ENCODE results near the gene DSC1. TPM values are rescaled to one million over a fixed set of nuclear protein-coding genes. Genes with fewer than 3 reads are reported as not detected.
A peak's percentile ranks its signal among the peaks of the same experiment; 100 is the strongest.
"Not testable (repeated sequence)": the region's sequence is repeated elsewhere in the genome, so short reads cannot be mapped to it uniquely, and the experiment has no call there.

The DSC1 gene, protein sequence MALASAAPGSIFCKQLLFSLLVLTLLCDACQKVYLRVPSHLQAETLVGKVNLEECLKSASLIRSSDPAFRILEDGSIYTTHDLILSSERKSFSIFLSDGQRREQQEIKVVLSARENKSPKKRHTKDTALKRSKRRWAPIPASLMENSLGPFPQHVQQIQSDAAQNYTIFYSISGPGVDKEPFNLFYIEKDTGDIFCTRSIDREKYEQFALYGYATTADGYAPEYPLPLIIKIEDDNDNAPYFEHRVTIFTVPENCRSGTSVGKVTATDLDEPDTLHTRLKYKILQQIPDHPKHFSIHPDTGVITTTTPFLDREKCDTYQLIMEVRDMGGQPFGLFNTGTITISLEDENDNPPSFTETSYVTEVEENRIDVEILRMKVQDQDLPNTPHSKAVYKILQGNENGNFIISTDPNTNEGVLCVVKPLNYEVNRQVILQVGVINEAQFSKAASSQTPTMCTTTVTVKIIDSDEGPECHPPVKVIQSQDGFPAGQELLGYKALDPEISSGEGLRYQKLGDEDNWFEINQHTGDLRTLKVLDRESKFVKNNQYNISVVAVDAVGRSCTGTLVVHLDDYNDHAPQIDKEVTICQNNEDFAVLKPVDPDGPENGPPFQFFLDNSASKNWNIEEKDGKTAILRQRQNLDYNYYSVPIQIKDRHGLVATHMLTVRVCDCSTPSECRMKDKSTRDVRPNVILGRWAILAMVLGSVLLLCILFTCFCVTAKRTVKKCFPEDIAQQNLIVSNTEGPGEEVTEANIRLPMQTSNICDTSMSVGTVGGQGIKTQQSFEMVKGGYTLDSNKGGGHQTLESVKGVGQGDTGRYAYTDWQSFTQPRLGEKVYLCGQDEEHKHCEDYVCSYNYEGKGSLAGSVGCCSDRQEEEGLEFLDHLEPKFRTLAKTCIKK
- total RNA-seq = not detected in 2 replicates

DNA sequence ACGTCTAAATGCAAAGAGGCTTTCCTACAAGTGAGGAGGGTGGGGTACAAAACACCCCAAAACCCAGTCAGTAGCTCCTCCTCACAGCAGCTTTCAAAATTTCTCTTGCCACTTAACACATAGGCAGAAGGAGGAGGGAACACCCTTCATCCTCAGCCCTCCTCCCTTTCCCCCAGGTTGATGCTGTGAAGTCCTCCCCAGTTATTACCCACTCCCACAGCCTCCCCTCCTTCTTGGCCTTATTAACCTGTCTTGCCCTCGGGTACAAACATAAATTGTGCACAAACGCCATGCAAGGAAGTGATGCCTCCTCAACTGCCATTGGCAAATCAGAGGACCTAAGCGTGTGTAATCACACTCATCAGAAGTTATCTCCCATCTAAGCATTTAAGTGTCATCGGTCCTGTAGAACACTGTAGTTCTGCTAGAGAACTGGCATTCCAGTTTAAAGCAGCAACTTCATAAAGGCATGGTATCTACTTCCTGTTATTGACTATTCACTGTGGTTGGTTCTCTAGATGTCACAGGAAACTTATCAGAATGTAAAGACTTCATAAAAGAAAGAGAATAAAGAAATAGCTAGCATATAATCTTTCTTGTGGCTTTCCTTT is at the start of gene DSC1:
Gene DSC1 (minus strand): TSS at position 32 of the 611 bp plus-strand sequence. CDS start 262 bp downstream, outside the sequence.
- no peak for DNase-seq

DNA sequence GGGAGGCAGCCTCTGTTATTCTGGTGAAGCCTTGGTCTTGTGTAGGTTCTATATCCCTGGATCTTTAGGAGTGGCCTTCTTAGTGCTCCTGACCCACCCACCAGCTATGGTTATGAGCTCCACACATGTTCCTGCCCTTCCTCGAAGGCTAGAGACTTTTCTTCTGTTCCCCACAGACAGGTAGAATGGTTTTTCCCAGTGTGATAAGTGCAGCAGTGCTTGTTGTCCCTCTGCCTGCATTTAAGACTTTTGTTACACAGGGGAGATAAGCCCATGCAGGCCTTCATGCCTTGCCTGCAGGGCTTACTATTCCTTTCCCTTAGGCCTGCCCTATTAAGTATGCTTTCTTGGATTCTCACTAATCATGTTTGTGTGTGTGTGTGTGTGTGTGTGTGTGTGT is 48.4 kb upstream of the DSC1 start:
- DNase-seq = no peak

DNA sequence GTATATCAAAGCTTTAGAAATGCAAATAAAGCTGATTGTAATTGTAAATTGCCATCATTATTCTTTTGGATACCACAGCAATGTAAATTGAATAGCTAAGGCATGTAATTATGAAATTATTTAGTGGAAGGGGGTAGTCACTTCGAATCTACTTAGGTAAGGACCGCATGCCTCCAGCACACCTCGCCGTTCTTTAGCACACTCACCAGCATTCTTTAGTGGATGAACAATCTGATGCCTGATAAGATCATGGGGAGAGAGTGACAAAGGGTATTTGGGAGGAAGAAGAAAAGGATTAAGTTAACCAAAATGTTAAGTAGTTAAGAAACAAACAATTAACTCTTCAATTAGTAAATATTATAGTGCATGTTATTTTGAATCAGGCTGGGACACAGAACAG is 46.4 kb upstream of the DSC1 start:
- DNase-seq = no peak

DNA sequence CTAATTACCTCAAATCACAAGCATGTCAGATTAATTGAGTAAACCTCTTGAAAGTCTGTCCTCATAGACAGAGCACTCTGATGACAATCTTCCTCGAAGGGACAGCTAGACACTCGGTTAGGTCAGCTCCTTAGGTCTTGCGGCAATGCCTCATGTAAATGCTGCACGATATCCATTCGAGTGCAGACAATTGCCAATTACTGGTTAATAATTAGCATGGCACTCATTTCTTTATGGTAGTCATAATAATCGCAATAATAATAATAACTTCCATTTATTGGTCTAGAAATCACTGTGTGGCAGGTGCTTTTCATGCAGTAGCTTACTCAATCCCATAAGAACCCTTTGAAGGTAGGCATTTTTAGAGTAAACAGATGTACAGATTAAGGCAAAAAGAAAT is 44.7 kb upstream of the DSC1 start:
- DNase-seq = no peak

DNA sequence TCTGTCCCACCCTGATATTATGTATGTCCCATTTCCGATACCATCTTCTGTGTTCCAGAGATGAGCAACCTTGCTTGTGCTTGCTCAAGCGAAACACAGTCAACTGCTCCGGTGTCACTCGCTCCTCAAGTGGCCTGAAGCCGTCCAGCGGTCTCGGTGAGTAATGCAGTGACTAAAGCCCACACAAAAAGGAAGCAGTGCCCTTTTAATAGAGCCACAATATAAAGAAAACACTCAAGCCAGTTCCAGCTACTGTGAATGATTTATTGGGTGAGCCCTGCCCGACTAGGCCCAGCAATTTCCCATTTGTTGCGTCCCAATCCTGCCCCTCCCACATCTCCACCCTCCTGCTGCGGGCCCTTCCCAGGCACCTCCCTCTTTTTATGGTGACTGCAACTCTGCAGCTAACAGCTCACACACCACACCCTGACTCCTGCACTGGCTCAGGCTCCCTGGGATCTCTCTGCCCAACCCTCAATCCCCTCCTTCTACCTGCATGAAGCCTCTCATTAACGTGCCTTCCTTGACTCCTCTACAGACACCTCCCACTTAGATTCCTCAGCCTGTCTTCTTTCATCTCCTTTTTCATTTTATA is 44.2 kb upstream of the DSC1 start:
- DNase-seq = peak; percentile 5

DNA sequence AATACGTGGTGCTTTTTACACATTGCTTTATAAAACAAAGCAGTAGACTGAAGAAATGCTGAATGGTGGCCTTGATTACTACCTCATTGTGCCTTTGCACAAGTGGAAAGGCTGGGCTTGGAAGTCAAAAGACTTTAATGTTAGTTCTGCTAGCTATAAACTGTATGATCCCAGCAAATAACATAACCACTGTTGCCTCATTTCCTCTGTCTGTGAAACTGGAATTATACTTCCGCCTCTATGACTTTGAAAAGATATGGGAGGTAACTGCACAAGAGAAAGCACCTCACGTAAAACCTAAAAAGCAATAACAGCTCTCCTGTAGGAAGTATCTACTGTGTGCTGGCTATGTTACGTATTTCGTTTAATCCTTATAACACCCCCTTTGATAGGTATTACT is 43.4 kb upstream of the DSC1 start:
- no peak for DNase-seq

DNA sequence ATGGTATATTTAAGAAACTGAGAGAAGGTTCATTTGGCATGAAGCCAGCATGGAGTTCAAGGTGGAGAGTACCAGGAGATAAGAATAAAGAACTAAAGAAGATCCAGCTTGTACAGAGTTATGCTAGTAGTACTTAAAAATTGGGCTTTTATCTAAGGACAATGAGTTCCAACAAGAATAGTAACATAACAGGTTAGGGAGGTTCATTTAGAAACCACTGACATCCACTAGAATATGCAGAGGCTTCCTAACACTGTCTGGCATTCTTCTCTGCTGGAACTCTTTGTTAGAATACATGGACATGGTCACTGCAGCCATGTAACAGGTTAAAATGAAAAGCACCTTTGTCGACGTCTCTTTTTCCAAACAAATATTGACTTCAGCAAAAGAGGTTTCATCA is 42.6 kb upstream of the DSC1 start:
- DNase-seq = no peak

DNA sequence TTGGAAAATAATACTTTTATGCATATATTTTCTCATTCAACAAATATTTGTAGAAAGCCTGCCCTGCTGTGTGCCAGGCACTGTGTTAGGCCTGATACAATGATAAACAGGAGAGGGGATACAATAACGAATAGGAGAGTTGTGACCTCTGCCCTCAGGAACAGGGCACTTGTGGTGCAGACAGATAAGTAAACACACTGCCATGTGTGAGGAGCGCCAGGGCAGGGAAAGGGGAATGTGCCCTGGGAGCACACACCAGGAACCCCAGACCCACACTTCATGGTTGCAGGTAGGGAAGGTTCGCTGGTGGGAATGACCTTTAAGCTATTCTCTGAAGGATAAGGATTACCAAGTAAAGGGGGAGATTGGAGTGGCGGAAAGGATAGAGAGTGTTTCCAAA is 42.2 kb upstream of the DSC1 start:
- DNase-seq = no peak

DNA sequence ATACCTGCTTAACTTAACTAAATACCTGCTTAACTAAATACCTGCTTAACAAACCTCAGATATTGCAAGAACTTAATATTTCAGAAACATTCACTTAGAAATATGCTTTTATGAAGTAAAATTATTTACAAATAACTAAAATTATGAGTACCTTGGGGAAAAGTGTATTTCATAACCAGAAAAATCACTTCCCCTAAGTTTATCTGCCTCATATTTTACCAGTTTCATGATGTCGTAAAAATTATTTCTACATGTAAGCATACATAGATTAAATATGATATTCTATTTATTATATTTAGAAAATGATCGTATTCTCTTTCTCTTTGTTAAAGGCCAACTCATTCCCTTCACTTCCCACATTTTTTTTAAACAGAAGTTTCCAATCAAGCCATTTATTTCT is 41.5 kb upstream of the DSC1 start:
- DNase-seq = no peak

DNA sequence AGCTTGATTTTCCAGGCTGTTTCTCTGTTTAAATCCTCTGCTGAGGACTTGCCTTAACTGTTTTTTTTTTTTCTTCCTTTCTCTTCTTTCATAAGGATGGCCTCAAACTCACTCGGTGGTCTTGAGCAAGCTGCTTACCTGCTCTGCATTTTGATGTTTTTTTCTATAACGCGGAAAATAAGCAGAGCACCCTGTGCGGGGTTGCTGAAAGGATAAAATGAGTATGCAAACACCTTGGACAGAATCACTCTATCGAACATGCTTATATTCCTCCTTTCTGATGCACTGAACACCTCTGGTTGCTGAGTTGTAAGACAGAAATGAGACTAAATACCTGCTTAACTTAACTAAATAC is 41.1 kb upstream of the DSC1 start:
- no peak for DNase-seq

DNA sequence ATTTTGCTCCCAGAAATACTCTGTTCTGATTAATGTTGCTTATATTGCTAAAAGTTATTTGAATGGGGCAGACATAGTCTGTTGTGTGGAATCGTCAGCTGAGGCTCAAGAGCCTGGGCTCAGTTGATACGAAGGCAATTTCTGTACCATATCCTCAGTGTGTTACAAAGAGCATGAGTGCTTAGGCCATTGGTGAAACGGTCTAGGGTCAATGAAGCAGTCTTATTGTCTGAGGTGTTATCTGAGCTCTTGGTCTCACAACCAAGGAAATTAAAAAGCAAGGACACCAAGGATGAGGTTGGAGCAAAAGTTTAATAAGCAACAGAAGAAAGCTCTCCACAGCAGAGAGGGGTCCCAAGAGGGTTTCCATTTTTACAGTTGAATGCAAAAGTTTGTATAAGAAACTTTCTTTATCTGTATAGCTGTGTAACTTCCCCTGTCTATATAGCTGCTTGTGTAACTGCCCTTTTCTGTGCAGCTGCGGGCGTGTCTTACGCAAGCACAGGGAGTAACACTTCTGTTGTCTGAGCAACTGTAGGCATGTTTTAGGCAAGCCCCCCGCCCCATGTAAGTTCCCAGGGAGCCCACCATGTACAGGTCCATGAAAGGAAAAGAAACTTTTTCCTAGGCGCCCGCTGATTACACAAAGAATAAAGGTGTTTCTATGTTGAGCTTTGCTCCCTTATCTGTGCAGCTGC is 40.6 kb upstream of the DSC1 start:
- DNase-seq = no peak

DNA sequence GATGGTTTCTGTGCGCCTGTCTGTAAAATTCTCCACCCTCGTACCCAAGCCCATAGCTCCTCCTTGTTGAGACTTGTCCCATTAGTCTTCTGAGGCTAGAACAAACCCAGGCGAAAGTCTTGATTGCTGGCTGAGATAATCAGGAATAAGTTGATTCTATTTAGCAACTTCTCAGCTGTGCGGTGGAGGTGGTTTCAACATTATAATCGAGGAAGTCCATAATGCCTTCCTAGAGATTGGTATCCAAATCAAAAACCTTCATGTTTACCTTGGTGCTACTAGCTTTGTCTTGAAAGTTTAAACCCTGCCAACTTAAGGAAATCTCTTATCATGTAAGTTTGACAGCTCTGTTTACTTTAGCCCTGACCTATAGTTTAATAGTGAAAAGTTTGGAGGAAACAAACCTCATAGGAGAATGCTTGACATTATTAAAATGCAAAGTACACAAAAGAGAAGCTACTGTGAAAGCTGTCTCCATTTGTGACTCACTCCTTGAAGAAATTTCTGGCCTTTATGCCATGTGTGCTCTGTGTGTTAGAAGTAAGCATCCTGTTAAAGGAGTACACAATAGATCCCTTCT is 36.6 kb upstream of the DSC1 start:
- DNase-seq = no peak

DNA sequence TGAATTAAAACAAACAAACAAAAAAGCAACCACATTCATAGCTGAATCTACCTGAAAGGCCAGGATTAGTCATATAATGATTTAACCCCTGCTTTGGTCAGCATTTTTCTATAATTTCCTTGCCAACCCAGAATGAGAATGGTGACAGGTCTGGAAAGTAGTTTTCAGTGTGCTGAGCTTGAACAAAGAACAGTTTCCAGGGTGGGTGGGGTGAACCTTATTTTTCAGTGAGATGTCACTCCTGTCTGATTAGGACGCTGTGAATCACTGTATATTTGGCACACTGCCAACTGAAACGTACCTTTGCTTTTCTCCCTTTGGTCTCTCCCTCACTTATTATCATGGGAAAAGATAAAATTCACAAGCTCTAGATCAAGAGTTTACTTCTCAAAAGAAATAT is 35.0 kb upstream of the DSC1 start:
- DNase-seq = no peak

DNA sequence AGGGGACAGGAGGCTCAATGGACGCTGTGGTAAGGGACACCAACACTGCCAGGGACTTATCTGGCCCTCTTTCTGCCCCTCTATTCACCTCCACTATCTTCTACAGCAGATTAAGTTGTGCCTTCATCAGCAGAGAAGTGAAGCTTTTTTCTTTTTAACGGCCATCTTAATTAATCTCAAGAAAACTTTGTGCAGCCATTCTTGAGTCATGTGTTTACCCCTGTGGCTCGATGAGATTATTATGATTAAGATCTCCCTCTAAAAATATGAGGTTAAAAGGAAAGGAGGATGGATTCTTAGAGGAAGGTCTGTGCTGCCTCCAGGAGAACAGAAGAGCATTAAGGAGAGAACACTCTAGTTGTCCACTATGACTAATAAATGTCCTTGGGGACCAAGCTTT is 32.4 kb upstream of the DSC1 start:
- DNase-seq = no peak

DNA sequence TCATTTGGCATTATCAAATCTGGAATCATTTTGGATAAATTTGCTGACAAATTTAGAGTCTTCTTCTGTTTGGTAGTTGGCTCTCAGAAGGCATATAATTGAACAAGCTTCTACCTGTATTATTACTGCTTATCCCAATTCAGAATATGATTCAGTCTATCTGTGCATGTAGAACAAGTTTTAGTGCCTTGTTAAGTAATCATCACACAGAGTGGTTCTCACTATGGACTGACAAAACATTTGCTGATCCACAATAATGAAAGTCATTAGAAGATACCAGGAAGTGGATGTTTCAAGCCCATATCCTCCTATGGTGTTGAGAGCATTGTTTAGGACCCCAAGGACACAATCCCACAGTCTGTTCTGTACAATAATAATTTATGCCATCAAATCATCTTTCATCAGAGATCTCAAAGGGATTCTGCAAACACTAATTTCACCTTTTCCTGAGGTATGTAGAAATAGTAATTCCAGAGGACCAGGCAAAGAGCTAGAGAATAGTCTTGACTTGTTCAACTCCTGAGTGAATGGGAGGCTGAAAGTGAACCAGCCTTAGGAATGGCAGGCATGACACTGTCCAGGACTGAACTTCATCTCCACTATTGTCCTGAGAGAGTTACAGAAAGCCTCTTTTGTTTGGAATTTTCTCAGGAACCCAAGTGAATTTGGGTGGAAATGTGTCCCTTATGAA is 29.6 kb upstream of the DSC1 start:
- DNase-seq = no peak

DNA sequence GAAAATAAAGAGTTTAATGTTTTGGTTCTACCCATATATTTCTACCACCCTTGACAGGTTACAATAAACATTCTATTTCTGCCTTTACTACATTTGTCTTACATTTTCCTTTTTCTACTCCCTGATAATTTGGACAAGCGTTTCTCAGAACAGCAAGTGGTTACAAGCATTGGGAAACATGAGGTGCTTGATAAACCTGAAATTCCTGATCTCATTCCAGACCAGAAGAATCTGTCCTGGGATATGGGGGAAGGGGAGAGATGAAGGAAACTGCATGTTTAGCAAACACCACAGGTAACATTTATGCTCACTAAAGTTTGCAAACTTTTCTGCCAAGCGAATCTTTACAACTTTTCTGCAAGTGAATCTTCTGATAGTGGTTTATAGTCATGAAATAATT is 28.3 kb upstream of the DSC1 start:
- no peak for DNase-seq

DNA sequence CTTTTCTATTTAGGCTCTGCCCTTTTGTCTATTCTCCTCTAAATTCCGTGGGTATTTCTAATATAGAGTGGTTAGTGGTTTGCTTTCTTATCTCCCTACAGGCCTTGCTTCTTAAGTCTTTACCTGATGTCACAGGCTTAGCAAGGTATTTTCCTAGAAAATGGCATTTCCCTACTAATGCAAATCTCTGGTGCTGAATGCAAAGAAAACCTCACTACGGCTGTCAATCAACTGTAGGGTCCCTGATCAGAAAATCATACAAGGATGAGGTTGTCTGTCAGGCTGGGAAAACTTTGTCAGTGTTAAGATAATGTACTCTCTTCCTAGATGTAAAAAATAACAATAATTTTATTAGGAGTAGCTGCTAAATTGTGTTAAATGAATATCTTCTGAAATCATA is 27.1 kb upstream of the DSC1 start:
- no peak for DNase-seq

DNA sequence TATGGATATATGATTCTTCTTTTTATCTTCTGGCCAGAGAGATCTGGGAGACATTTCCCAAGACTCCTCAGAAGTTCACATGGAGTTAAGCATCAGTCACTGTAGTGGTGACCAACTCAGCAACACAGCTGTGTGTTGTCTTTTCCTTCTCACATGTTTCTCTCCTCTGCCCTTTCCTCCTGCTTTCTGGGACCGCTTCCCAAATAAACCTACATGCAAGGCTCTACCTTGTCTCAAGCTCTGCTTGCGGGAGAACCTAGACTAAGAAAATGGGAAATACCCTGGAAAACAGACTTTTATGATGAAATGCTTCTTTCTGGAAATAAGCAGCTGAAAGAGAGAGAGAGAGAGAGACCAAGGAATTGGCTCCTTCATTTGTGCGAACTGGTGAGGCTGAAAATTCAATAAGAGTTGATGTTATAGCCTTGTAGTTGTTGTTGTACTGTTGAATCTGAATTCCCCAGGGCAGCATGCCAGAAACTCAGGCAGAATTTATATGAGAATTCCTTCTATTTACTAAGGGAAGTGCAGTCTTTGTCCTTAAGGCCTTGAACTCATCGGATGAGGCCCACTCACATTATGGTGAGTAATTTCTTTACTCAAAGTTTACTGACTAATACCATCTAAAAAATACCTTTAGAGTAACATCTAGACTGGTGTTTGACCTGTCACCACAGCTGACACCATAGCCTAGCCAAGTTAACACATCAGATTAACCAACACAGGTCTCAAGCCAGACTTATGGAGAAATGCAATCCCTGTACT is 22.7 kb upstream of the DSC1 start:
- peak; percentile 5 for DNase-seq

DNA sequence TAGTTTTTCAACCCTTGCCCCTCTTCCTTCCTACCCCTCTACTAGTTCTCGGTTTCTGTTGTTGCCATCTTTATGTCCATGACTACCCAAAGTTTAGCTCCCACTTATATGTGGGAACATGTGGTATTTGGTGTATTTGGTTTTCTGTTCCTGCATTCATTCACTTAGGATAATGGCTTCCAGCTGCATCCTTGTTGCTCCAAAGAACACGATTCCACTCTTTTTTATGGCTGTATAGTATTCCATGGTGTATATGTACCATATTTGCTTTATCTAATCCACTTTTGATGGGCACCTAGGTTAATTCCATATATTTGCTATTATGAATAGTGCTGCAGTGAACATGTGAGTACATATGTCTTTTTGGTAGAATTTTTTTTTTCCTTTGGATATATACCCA is 20.6 kb upstream of the DSC1 start:
- DNase-seq = no peak

DNA sequence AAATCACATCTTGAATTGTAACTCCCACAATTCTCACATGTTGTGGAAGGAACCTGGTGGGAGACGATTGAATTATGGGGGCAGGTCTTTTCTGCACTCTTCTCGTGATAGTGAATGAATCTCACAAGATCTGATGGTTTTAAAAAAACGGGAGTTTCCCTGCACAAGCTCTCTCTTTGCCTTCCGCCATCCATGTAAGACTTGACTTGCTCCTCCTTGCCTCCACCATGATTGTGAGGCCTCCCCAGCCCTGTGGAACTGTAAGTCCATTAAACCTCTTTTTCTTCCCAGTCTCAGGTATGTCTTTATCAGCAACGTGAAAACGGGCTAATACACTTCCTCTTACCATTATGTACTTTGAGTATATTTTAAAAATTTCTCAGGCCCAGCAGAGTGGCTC is 14.7 kb upstream of the DSC1 start:
- not testable (repeated sequence) for DNase-seq

DNA sequence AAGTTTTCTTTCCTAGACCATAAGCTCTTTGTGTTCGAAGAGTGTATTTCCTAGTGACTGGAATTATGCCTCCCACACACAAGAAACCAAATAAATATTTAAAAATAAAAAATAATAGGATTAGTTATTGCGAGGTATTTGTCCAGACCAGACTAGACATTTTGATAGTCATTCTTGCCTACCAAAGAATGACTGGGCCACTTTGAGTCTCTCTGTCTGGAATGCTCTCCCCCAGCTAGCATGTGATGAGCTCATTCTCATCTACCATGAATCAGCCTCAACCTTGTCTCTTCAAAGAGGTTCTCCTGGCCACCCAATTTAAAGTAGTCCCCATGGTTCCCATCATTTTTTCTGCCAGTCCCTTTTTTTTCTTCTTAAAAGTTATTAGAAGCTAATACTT is 13.9 kb upstream of the DSC1 start:
- no peak for DNase-seq
